GM21515 (cell line): ENCODE results near the gene DPYSL5.

Experiments
- ATAC-seq: cut with Tn5 transposase; IDR thresholded peaks from one replicate; pipeline ENCODE4 v1.9.1; 2021; ENCODE audit not compliant: unreplicated experiment

DPYSL5 gene

GRCh38 chr2:26983746-26984145 is 135.8 kb downstream of the DPYSL5 start:
- ATAC-seq, result no peak

- ATAC-seq, result no peak
These were observed 137.9 kb downstream of the DPYSL5 start for GRCh38 chr2:26985807-26986206.

DNA sequence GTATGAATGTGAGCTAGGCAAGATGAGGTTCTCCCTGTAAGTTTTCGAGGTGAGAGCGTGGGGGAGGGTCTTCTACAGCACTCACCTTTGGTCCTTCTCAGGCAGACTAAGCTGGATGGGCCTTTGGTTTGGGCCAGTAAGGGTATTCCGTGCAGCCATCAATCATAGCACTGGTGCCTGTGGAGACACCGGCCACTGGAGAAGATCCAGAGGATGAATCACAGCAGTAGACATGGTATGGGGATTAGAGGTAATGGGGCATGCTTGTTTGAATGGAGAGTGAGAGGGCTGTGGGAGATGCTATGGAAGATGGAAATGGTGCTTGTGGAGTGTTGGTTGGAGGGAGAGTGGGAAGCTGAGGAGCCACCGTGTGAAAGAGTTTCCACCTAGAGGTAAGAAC is 138.6 kb downstream of the DPYSL5 start:
- no peak for ATAC-seq

GRCh38 chr2:26988058-26988860 is 140.3 kb downstream of the DPYSL5 start:
- no peak for ATAC-seq

- no peak for ATAC-seq
These were observed 141.2 kb downstream of the DPYSL5 start for GRCh38 chr2:26989156-26989555.

DNA sequence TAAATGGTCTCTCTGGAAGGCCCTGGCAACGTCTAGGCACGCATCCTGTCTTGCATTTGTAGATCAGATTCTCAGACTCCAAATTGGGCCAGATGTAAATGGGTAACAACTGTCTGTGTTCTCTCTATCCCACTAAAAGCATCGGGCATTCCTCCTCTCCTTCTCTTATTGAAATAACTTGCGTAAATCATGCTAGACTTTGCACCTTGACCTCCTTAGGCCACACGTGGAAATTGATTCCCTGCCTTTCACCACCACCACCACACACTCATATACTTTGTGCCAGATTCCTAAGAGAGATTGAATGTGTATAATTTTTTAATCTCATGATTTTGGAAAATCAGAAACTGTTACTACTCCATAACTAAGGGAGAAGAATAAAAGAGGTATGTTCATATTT is 143.8 kb downstream of the DPYSL5 start:
- ATAC-seq, result no peak

DNA sequence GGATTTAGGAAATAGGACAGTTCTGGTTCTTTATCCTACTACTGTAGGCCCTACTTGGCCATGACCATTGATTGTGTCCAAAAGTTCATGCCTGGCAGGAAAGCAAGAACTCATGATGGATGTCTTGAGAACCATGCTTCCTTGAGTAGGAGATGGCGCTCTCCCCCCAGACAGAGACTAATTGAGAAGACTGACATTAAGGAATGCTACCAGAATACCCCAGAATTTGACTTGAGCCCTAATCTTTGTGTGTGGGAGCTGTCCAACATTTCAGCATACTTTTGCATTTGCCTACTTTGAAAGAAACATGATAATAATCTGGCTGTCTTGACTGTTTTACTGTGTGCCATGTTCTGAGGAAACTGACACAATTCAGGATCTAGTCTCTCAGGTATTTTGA is 145.8 kb downstream of the DPYSL5 start:
- no peak for ATAC-seq

DNA sequence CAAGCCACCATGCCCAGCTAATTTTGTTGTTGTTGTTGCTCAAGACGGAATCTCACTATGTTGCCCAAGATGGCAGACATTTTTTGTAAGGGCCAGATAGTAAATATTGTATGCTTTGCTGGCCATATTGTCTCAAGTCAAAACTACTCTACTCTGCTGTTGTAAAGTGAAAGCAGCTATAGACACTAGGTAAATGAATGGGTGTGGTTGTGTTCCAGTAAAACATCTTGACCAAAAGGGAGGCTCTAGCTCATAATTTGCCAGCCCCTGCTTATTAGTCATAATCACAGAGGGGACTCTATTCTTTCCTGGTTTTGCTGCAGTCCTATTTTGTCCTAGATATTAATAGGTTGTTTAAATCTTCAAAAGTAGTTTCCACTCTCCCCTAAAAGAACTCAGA is 147.1 kb downstream of the DPYSL5 start:
- no peak for ATAC-seq

- no peak for ATAC-seq
These were observed 149.5 kb downstream of the DPYSL5 start for GRCh38 chr2:26997394-26997793.

DNA sequence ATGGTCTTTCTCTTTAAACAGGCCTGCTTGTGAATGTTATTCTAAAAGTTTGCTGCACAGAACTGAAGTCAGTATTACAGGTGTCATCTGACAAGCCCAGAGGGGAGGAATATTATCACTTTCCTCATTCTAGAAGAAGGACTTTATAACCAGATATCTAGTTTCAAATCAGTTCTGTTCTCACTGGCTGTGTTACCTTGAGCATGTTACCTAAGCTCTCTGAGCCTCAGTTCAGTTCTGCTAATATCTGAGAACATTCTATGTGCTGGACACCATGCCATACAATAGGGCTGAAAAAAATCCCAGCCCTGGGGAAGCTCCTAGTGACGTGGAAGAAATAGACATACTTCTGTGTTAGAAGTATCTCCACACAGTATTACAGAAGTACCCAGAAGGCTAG is 150.4 kb downstream of the DPYSL5 start:
- no peak for ATAC-seq
